ENCODE data around the gene RNF17. TPM values are rescaled to one million over a fixed set of nuclear protein-coding genes. Genes with fewer than 3 reads are reported as not detected.
"Not testable (repeated sequence)": the region's sequence is repeated elsewhere in the genome, so short reads cannot be mapped to it uniquely, and the experiment has no call there.

Gene RNF17
- total and polyA plus RNA-seq, 4 donors: 0.06 to 0.44 (median 0.18) TPM

- not testable (repeated sequence) for H3K4me1 ChIP-seq (ENCODE audit: control insufficient read depth, insufficient read depth, low read length)
These were observed 73.6 kb downstream of the RNF17 start for GRCh38 chr13:24837528-24837927.

DNA sequence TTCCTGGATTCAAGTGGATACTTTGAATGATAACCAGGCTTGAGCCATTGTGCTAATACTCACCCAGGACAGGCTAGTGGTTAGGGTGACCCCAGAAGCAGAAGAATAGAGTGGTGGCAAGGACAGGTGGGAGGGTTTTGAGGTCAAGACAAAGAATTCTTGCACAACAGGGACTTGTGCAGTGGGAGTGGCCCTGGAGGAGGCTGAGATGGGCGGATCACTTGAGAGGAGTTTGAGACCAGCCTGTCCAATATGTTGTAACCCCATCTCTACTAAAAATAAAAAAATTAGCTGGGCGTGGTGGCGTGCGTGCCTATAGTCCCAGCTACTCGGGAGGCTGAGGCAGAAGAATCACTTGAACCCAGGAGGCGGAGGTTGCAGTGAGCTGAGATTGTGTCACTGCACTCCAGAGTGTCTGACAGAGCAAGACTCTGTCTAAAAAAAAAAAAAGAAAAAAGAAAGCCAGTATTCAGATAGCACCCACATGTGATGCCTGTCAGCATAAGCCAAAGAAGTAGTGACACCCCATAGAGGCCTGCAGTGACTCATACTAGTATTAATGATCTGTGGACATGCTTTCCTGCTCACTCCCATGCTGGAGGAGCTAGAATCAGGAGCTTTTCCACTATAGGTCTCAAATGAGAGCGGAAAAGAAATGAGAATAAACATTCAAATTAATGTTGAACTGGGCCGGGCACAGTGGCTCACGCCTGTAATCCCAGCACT is 78.7 kb downstream of the RNF17 start:
- no peak for DNase-seq (ENCODE audit: low read depth in 4 of 6, low spot score in 6 of 6)
- Histone ChIP-seq H3K4me3 (ENCODE audit: low read depth, low read length) (no peak overlapping the region), H3K27me3 (ENCODE audit: control insufficient read depth, insufficient read depth, low read length) (no peaks in the 10 kb centered on the region), H3K9me3 (ENCODE audit: control insufficient read depth, insufficient read depth, low read length) (no peaks in the 10 kb centered on the region), H3K36me3 (ENCODE audit: control insufficient read depth, insufficient read depth, low read length) (no peaks in the 10 kb centered on the region), H3K4me1 (ENCODE audit: control insufficient read depth, insufficient read depth, low read length) (no peaks in the 10 kb centered on the region), H3K27ac (ENCODE audit: low read depth, low read length) (no peak overlapping the region)
- WGBS (ENCODE audit: insufficient coverage): 91% methylated on average over 7 of the region's 9 CpGs

More at GRCh38 chr13:24837528-24837927, 73.6 kb downstream of the RNF17 start:
- not testable (repeated sequence) for H3K27ac ChIP-seq (ENCODE audit: low read depth, low read length); DNase-seq (ENCODE audit: low read depth in 4 of 6, low spot score in 6 of 6); H3K27me3 ChIP-seq (ENCODE audit: control insufficient read depth, insufficient read depth, low read length); H3K4me3 ChIP-seq (ENCODE audit: low read depth, low read length); H3K9me3 ChIP-seq (ENCODE audit: control insufficient read depth, insufficient read depth, low read length); H3K36me3 ChIP-seq (ENCODE audit: control insufficient read depth, insufficient read depth, low read length)
- WGBS (ENCODE audit: insufficient coverage): 91% methylated on average over 2 of the region's 2 CpGs

DNA sequence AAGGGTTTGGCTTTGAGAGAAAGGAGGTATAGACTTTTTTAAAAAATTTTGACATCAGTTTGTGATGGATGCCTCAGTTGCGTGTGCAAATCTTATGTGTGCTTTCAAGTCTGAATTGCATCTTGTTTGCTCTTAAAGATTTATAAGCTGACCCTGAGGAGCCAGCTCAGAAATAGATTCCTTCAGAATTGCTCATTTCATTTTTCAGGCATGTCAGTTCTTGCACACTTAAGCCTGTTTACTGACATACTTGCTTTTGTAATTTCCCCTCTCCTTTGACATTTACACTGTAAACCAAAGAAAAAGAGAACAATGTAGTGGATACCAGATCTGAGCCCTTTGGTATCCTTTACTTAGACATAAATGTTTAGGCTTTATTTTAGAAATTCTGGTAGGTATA is 87.6 kb downstream of the RNF17 start:
- peak in 1 of 6 donors; percentile 35 for DNase-seq (ENCODE audit: low read depth in 4 of 6, low spot score in 6 of 6)
- H3K27me3 ChIP-seq (ENCODE audit: control insufficient read depth, insufficient read depth, low read length): no peaks in the 10 kb centered on the region
- H3K4me1 ChIP-seq (ENCODE audit: control insufficient read depth, insufficient read depth, low read length): no peaks in the 10 kb centered on the region
- no peak overlapping the region for H3K4me3 ChIP-seq (ENCODE audit: low read depth, low read length)
- no peaks in the 10 kb centered on the region for H3K36me3 ChIP-seq (ENCODE audit: control insufficient read depth, insufficient read depth, low read length)
- no peak overlapping the region for H3K27ac ChIP-seq (ENCODE audit: low read depth, low read length)
- H3K9me3 ChIP-seq (ENCODE audit: control insufficient read depth, insufficient read depth, low read length): no peaks in the 10 kb centered on the region
- WGBS (ENCODE audit: insufficient coverage): 71% methylated on average over 1 of the region's 1 CpG

- H3K27me3 ChIP-seq (ENCODE audit: control insufficient read depth, insufficient read depth, low read length): no peaks in the 10 kb centered on the region
- no peaks in the 10 kb centered on the region for H3K36me3 ChIP-seq (ENCODE audit: control insufficient read depth, insufficient read depth, low read length)
- H3K9me3 ChIP-seq (ENCODE audit: control insufficient read depth, insufficient read depth, low read length): no peaks in the 10 kb centered on the region
- no peak overlapping the region for H3K27ac ChIP-seq (ENCODE audit: low read depth, low read length)
- DNase-seq (ENCODE audit: low read depth in 4 of 6, low spot score in 6 of 6): no peak
- no peak overlapping the region for H3K4me3 ChIP-seq (ENCODE audit: low read depth, low read length)
- H3K4me1 ChIP-seq (ENCODE audit: control insufficient read depth, insufficient read depth, low read length): no peaks in the 10 kb centered on the region
These were observed 90.3 kb downstream of the RNF17 start for GRCh38 chr13:24854311-24854710.

- Histone ChIP-seq H3K27me3 (ENCODE audit: control insufficient read depth, insufficient read depth, low read length) (no peaks in the 10 kb centered on the region), H3K4me3 (ENCODE audit: low read depth, low read length) (no peak overlapping the region), H3K36me3 (ENCODE audit: control insufficient read depth, insufficient read depth, low read length) (no peaks in the 10 kb centered on the region), H3K27ac (ENCODE audit: low read depth, low read length) (no peak overlapping the region), H3K4me1 (ENCODE audit: control insufficient read depth, insufficient read depth, low read length) (no peaks in the 10 kb centered on the region), H3K9me3 (ENCODE audit: control insufficient read depth, insufficient read depth, low read length) (no peaks in the 10 kb centered on the region)
- DNase-seq (ENCODE audit: low read depth in 4 of 6, low spot score in 6 of 6): no peak
- WGBS (ENCODE audit: insufficient coverage): 92% methylated on average over 2 of the region's 5 CpGs
These were observed 95.0 kb downstream of the RNF17 start for GRCh38 chr13:24858953-24859352.

GRCh38 chr13:24860770-24861169 is 96.8 kb downstream of the RNF17 start:
- Histone ChIP-seq H3K27ac (ENCODE audit: low read depth, low read length) (no peak overlapping the region), H3K4me1 (ENCODE audit: control insufficient read depth, insufficient read depth, low read length) (no peaks in the 10 kb centered on the region), H3K4me3 (ENCODE audit: low read depth, low read length) (no peak overlapping the region), H3K9me3 (ENCODE audit: control insufficient read depth, insufficient read depth, low read length) (no peaks in the 10 kb centered on the region), H3K27me3 (ENCODE audit: control insufficient read depth, insufficient read depth, low read length) (no peaks in the 10 kb centered on the region), H3K36me3 (ENCODE audit: control insufficient read depth, insufficient read depth, low read length) (no peaks in the 10 kb centered on the region)
- WGBS (ENCODE audit: insufficient coverage): 38% methylated on average over 1 of the region's 4 CpGs
- no peak for DNase-seq (ENCODE audit: low read depth in 4 of 6, low spot score in 6 of 6)

DNA sequence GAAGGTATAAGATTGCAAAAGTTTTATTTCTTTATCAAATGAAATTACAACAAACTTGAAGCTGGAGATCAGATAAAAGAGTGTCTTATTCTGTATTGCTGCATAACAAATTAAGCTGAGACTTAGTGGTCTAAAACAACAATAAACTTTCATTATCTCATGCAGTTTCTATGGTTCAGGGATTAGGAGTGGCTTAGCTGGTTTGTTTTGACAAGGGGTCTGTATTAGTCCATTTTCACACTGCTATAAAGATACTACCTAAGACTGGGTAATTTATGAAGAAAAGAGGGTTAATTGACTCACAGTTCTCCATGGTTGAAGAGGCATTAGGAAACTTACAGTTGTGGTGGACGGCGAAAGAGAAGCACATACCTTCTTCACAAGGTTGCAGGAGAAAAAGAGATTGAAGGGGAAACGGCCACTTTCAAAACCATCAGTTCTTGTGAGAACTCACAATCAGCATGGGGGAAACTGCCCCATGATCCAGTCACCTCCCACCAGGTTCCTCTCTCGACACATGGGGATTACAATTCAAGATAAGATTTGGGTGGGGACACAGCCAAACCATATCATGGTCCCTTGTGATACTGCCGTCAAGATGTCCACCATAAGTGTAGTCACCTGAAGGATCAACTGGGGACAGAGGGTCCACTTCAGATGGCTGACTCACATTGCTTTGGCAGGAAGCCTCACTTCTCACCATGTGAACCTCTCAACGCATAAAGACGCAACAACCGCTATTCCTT is 97.8 kb downstream of the RNF17 start:
- no peaks in the 10 kb centered on the region for H3K36me3 ChIP-seq (ENCODE audit: control insufficient read depth, insufficient read depth, low read length)
- H3K9me3 ChIP-seq (ENCODE audit: control insufficient read depth, insufficient read depth, low read length): no peaks in the 10 kb centered on the region
- DNase-seq (ENCODE audit: low read depth in 4 of 6, low spot score in 6 of 6): no peak
- H3K27me3 ChIP-seq (ENCODE audit: control insufficient read depth, insufficient read depth, low read length): no peaks in the 10 kb centered on the region
- no peaks in the 10 kb centered on the region for H3K4me1 ChIP-seq (ENCODE audit: control insufficient read depth, insufficient read depth, low read length)
- H3K27ac ChIP-seq (ENCODE audit: low read depth, low read length): no peak overlapping the region
- no peak overlapping the region for H3K4me3 ChIP-seq (ENCODE audit: low read depth, low read length)
- WGBS (ENCODE audit: insufficient coverage): 81% methylated on average over 3 of the region's 8 CpGs

DNA sequence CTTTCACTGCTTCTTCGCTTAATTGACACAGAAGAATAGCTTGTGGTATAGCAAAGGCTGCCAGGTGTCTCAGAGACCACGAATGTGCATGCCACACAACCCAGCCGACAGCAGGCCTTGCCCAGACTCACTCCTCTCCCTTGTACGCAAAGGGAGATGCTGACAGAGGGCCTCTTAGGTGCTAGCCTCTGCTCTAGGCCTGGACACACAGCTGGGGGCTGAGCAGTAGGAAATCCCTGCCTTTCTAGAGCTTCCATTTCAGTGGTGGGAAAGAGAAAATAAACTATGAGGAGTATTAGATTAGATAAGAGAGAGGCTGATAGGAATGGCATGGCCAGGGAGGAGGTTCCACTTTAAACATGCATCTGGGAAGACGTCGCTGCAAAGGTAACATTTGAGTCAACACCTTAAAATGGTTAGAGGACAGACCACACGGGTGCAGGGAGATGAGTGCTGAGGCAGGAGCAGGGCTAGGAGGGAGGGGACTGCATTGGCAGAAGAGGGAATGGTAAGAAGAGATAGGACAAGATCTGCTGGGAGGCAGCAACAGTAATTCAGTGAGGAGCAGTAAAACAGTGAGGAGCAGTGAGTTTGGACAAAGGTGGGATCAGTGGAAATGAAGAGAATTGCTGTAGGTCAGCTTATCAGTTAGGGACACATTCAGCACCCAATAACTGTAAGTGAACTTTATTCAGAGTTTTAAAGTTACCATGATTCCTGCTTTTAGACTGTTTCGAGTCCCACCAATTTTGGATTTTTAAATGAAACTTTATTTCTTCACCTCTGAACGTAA is 100.0 kb downstream of the RNF17 start:
- H3K27ac ChIP-seq (ENCODE audit: low read depth, low read length): no peak overlapping the region
- 78% methylated on average over 7 of the region's 9 CpGs for WGBS (ENCODE audit: insufficient coverage)
- no peaks in the 10 kb centered on the region for H3K4me1 ChIP-seq (ENCODE audit: control insufficient read depth, insufficient read depth, low read length)
- H3K4me3 ChIP-seq (ENCODE audit: low read depth, low read length): no peak overlapping the region
- H3K36me3 ChIP-seq (ENCODE audit: control insufficient read depth, insufficient read depth, low read length): no peaks in the 10 kb centered on the region
- no peaks in the 10 kb centered on the region for H3K27me3 ChIP-seq (ENCODE audit: control insufficient read depth, insufficient read depth, low read length)
- H3K9me3 ChIP-seq (ENCODE audit: control insufficient read depth, insufficient read depth, low read length): no peaks in the 10 kb centered on the region
- no peak for DNase-seq (ENCODE audit: low read depth in 4 of 6, low spot score in 6 of 6)

GRCh38 chr13:24864579-24864978 is 100.6 kb downstream of the RNF17 start:
- DNase-seq (ENCODE audit: low read depth in 4 of 6, low spot score in 6 of 6): no peak
- Histone ChIP-seq H3K4me3 (ENCODE audit: low read depth, low read length) (no peak overlapping the region), H3K9me3 (ENCODE audit: control insufficient read depth, insufficient read depth, low read length) (no peaks in the 10 kb centered on the region), H3K27ac (ENCODE audit: low read depth, low read length) (no peak overlapping the region), H3K36me3 (ENCODE audit: control insufficient read depth, insufficient read depth, low read length) (no peaks in the 10 kb centered on the region), H3K4me1 (ENCODE audit: control insufficient read depth, insufficient read depth, low read length) (no peaks in the 10 kb centered on the region), H3K27me3 (ENCODE audit: control insufficient read depth, insufficient read depth, low read length) (no peaks in the 10 kb centered on the region)
- no CpG with 5 or more reads among the region's 2 CpGs for WGBS (ENCODE audit: insufficient coverage)
